Heart right ventricle (tissue), 16 donors: ENCODE measurements around the gene CAMK1D. TPM values are rescaled to one million over a fixed set of nuclear protein-coding genes. Genes with fewer than 3 reads are reported as not detected.

ENCODE experiments used
- ATAC-seq, 8 donors: fragments of 200-7000 bp; cut with Tn5 transposase; one replicate each; pipeline ENCODE4 v1.9.1; 2020; ENCODE audit warnings: mild to moderate bottlenecking in 8 of 8, moderate library complexity in 8 of 8, moderate number of reproducible peaks in 1 of 8
- DNase-seq, 2 donors: peaks; one replicate each; pipeline ENCODE4 v3.0.0-alpha.2; 2020
- H3K27ac ChIP-seq, 10 donors: fragments of 200-600 bp; sonication (generic) in 2 of 10; one replicate each; pipeline versions ENCODE4 v1.5.0 to v1.8.0; 2020 to 2022; ENCODE audit warnings: mild to moderate bottlenecking in 3 of 10
- H3K27me3 ChIP-seq, 7 donors: fragments of 200-600 bp; one replicate each; pipeline ENCODE4 v1.8.0; 2021 to 2022; ENCODE audit warnings: mild to moderate bottlenecking in 2 of 7
- H3K36me3 ChIP-seq, 9 donors: fragments of 200-600 bp; sonication (generic) in 1 of 9; one replicate each; pipeline versions ENCODE4 v1.5.0 to v1.8.0; 2020 to 2022; ENCODE audit warnings: mild to moderate bottlenecking in 2 of 9
- H3K4me1 ChIP-seq, 9 donors: fragments of 200-600 bp; sonication (generic) in 1 of 9; one replicate each; pipeline versions ENCODE4 v1.5.0 to v1.8.0; 2020 to 2022; ENCODE audit warnings: mild to moderate bottlenecking in 4 of 9
- H3K4me3 ChIP-seq, 10 donors: fragments of 200-600 bp; sonication (generic) in 2 of 10; one replicate each; pipeline versions ENCODE4 v1.5.0 to v1.8.0; 2020 to 2022; ENCODE audit warnings: mild to moderate bottlenecking in 7 of 10, moderate library complexity in 2 of 10
- H3K9me3 ChIP-seq, 11 donors: fragments of 200-600 bp in 10 of 11; sonication (generic) in 2 of 11; one replicate each; pipeline versions ENCODE4 v1.5.0 to v1.8.0; 2013 to 2022; ENCODE audit warnings: mild to moderate bottlenecking in 2 of 11, control low read depth in 1 of 11, moderate library complexity in 1 of 11
- WGBS, 2 donors: extraction: QIAGEN DNeasy Blood & Tissue Kit; methylation state at CpG; one replicate each; pipeline ENCODE4 v1.1.7; 2013; ENCODE audit warnings: inconsistent platforms in 1 of 2; 5-methylcytosine and 5-hydroxymethylcytosine counted together
- intact Hi-C, 10 donors: fragments of 100-400 bp; cut with DNase I; formaldehyde crosslinking; loops; one replicate each; pipeline versions ENCODE4 v1.11.1 to v1.14.2; 2022
- polyA plus RNA-seq, 2 donors: library from polyadenylated mRNA; stranded (reverse); fragments of 200-250 nt; gene quantifications; one replicate each; pipeline ENCODE4 v1.2.3, GENCODE V29; 2013
- total RNA-seq, 10 donors: library from RNA; stranded (reverse); fragmentation: NEBNext Ultra II Directional in 3 of 10; extraction: Animal tissue kit (Norgen Biotek cat#: 25700) in 3 of 10; gene quantifications; one replicate each; pipeline versions ENCODE4 v1.2.1 to v1.2.4, GENCODE V29; 2021 to 2023
- TF ChIP-seq, protein P1 (sequence below), 9 donors: fragments of 200-600 bp; sonication (generic) in 2 of 9; IDR thresholded peaks; one replicate each; pipeline versions ENCODE4 v1.5.0 to v1.8.0; 2021 to 2022; ENCODE audit warnings: antibody characterized with exemption in 9 of 9, mild to moderate bottlenecking in 5 of 9, moderate library complexity in 1 of 9
- donor health status: Arrhythmogenic right ventricular cardiomyopathy.
- donor health status: ischemic (EF 13 %, LVEDD 7.1; RV severe dilation, severe dysfunction).
- donor health status: healthy with polysubstance abuse.
- donor health status: DM: no; HTN: yes; CAD: no.
- donor health status: DM: no; HTN: no; CAD: no.
- donor health status: ischemic (EF 25% LVEDD 6.9; RV normal size, moderate dysfunction).
- donor health status: ischemic (EF 25% LVEDD 5.7; RV mildly dilated, moderate dysfunction).
- donor health status: healthy.
- donor health status: DM: yes; HTN: yes; CAD: no.
- donor health status: Ischemic cardiomyopathy.
- donor health status: ischemic (EF 35%, LVEDD 5.7; RV mildly dilated, moderate dysfunction).
- donor health status: nonischemic (EF 11% LVEDD 7.7; RV severe dilation, severe dysfunction).
- donor health status: DM: yes; HTN: yes; CAD: no.
- donor health status: PGD.
- donor health status: ischemic (EF 29% LVEDD 5.4; RV normal size, mild dysfunction).
- donor health status: nonischemic (EF 23%, LVEDD 6.1; RV moderate dilation, normal function).

Gene CAMK1D
- total and polyA plus RNA-seq, 12 donors, result 1.3 to 17.7 (median 2.6) TPM

GRCh38 chr10:12413369-12413711 is 64.0 kb downstream of the CAMK1D start:
- ATAC-seq, result no peak
- peaks cover 0 to 17% (median 3%) of the 10 kb centered on the region in 9 donors for H3K4me1 ChIP-seq
- DNase-seq, result no peak
- intact Hi-C loops, result no loop called here
- no peaks in the 10 kb centered on the region for H3K36me3 ChIP-seq
- H3K27ac ChIP-seq, result no peak overlapping the region
- TF ChIP-seq, protein P1, sequence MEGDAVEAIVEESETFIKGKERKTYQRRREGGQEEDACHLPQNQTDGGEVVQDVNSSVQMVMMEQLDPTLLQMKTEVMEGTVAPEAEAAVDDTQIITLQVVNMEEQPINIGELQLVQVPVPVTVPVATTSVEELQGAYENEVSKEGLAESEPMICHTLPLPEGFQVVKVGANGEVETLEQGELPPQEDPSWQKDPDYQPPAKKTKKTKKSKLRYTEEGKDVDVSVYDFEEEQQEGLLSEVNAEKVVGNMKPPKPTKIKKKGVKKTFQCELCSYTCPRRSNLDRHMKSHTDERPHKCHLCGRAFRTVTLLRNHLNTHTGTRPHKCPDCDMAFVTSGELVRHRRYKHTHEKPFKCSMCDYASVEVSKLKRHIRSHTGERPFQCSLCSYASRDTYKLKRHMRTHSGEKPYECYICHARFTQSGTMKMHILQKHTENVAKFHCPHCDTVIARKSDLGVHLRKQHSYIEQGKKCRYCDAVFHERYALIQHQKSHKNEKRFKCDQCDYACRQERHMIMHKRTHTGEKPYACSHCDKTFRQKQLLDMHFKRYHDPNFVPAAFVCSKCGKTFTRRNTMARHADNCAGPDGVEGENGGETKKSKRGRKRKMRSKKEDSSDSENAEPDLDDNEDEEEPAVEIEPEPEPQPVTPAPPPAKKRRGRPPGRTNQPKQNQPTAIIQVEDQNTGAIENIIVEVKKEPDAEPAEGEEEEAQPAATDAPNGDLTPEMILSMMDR (IDR thresholded peaks at IDR 0.05), result no peak
- no peak overlapping the region for H3K4me3 ChIP-seq
- H3K27me3 ChIP-seq, result peaks cover 0 to 21% (median 7%) of the 10 kb centered on the region in 7 donors
- no peaks in the 10 kb centered on the region for H3K9me3 ChIP-seq
- WGBS, 2 donors, result 96% methylated on average over 1 of the region's 1 CpG

GRCh38 chr10:12414278-12414989 is 65.1 kb downstream of the CAMK1D start:
- H3K27ac ChIP-seq, result no peak overlapping the region

DNA sequence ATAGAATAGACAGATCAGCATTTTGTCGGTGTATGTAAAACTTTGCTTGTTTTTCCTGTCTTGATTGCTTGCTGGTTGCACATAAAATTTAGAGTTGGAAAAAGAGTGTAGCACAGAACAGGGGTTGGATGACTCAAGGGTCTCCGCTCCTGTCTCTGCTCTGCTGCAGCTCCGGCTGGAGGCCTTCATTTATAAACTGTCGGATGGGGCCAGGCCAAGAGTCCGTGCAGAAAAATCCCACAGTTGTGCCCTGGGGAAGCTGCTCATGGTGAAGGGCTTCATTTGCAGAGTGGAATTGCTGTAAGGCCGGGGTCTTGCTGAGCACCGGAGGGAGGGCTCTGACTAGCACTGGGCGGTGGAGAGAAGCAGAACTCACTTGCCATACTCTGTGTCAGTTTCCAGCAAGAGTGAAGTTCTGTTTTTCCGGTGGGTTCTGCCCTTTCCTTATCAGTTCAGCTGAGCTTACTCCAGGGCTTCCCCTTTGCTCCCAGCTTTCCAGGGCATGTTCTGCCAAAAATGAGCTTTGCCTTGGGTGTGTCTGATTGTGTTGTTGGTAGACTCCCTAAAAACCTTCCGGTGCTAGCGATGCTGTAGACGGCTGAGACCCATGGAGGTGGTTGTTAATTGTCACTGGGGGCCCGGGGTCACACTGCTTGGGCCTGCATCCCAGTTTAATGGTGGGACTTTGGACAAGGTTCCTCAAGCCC is 67.2 kb downstream of the CAMK1D start:
- intact Hi-C loops, result no loop called here
- ATAC-seq (peak in 5 of 8 donors; percentile 19 to 56 (median 32)), DNase-seq (no peak)
- WGBS, 2 donors, result 67 to 68% methylated on average over 13 of the region's 13 CpGs
- no peaks in the 10 kb centered on the region for H3K36me3 ChIP-seq
- TF ChIP-seq, protein P1 (IDR thresholded peaks at IDR 0.05), result no peak
- no peak overlapping the region for H3K27ac ChIP-seq
- no peaks in the 10 kb centered on the region for H3K9me3 ChIP-seq
- peaks cover 0 to 35% (median 3%) of the 10 kb centered on the region in 9 donors for H3K4me1 ChIP-seq
- H3K27me3 ChIP-seq, result peaks cover 0 to 15% (median 7%) of the 10 kb centered on the region in 7 donors
- H3K4me3 ChIP-seq, result no peak overlapping the region

More at GRCh38 chr10:12414278-12414989, 65.1 kb downstream of the CAMK1D start:
- no peak for ATAC-seq
- H3K4me1 ChIP-seq, result peaks cover 0 to 28% (median 3%) of the 10 kb centered on the region in 9 donors
- H3K27me3 ChIP-seq, result peaks cover 0 to 15% (median 7%) of the 10 kb centered on the region in 7 donors
- H3K4me3 ChIP-seq, result no peak overlapping the region
- WGBS, 2 donors, result 70 to 79% methylated on average over 9 of the region's 9 CpGs
- H3K9me3 ChIP-seq, result no peaks in the 10 kb centered on the region
- intact Hi-C loops, result no loop called here
- no peak for DNase-seq
- H3K36me3 ChIP-seq, result no peaks in the 10 kb centered on the region
- TF ChIP-seq, protein P1 (IDR thresholded peaks at IDR 0.05), result no peak

DNA sequence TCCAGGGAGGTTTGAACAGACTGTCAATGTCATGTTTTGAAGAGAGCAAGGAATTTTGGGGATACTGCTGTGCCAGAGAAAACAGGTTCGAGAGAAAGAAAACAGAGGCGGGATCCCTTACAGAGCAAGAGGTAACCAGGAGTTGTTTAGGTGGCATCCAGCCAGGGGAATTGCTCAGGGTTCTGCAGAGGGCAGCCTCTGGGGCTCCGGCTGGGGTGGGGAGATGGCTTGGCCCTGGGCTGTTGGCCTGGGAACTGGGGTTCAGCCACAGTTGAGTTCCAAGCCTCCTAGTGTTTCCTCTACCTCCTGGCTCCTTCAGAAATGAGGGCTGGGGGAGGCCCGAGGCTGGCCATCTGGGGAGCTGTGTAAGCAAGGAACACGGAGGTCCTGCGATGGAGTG is 68.0 kb downstream of the CAMK1D start:
- Histone ChIP-seq H3K27ac (peak overlapping the region in 1 of 10 donors; percentile 8), H3K9me3 (no peaks in the 10 kb centered on the region), H3K36me3 (no peaks in the 10 kb centered on the region), H3K4me1 (peaks cover 0 to 35% (median 3%) of the 10 kb centered on the region in 9 donors), H3K4me3 (no peak overlapping the region), H3K27me3 (peaks cover 0 to 15% (median 7%) of the 10 kb centered on the region in 7 donors)
- DNase-seq (no peak), ATAC-seq (no peak)
- intact Hi-C loops, result no loop called here
- TF ChIP-seq, protein P1 (IDR thresholded peaks at IDR 0.05), result no peak
- 89% methylated on average over 6 of the region's 6 CpGs for WGBS, 2 donors
